Measurements from ENCODE around the gene SULT1B1. TPM values are rescaled to one million over a fixed set of nuclear protein-coding genes. Genes with fewer than 3 reads are reported as not detected.

Gene SULT1B1
- total RNA-seq, 4 donors from 2014 or later: 0.39 to 3.3 (median 1.1) TPM

GRCh38 chr4:69717778-69718177 lies 42.6 kb downstream of the SULT1B1 start:
- H3K27me3 ChIP-seq: no peaks in the 10 kb centered on the region
- H3K4me3 ChIP-seq: no peak overlapping the region
- H3K9me3 ChIP-seq: no peaks in the 10 kb centered on the region
- H3K36me3 ChIP-seq: no peaks in the 10 kb centered on the region
- H3K27ac ChIP-seq: peak overlapping the region; percentile 55 to 80 (median 72)
- peaks cover 0 to 24% (median 3%) of the 10 kb centered on the region in 4 donors for H3K4me1 ChIP-seq
- TF ChIP-seq CTCF (IDR thresholded peaks at IDR 0.05) (no peak), EP300 (IDR thresholded peaks at IDR 0.05) (no peak), POLR2A (IDR thresholded peaks at IDR 0.05) (no peak)
- DNase-seq (ENCODE audit: low spot score in 2 of 2): no peak

- H3K4me1 ChIP-seq: peaks cover 0 to 21% (median 3%) of the 10 kb centered on the region in 4 donors
- no peaks in the 10 kb centered on the region for H3K27me3 ChIP-seq
- no peak overlapping the region for H3K4me3 ChIP-seq
- TF ChIP-seq CTCF (IDR thresholded peaks at IDR 0.05): no peak
- no peak for TF ChIP-seq POLR2A (IDR thresholded peaks at IDR 0.05)
- TF ChIP-seq EP300 (IDR thresholded peaks at IDR 0.05): no peak
- H3K9me3 ChIP-seq: no peaks in the 10 kb centered on the region
- WGBS, 2 donors: 82 to 92% methylated on average over 2 of the region's 2 CpGs
- DNase-seq (ENCODE audit: low spot score in 2 of 2): no peak
- peak overlapping the region in 1 of 4 donors; percentile 80 for H3K27ac ChIP-seq
- H3K36me3 ChIP-seq: no peaks in the 10 kb centered on the region
Measured at GRCh38 chr4:69716654-69717053, 43.8 kb downstream of the SULT1B1 start.

DNA sequence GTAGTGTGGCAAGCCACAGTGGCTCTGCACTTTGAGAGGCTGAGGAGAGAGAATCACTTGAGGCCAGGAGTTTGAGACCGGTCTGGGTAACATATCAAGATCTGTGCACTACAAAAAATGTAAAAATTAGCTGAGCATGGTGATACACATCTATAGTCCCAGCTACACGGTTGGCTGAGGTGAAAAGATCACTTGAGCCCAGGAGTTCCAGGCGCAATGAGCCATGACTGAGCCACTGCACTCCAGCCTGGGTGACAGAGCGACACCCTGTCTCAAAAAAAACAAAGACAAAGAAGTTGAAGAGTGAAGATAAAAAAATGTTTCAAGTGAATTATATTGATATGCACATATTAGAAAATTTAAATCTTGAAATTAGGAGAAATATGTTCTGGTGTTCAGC lies 46.3 kb downstream of the SULT1B1 start:
- no peaks in the 10 kb centered on the region for H3K27me3 ChIP-seq
- no peak for DNase-seq (ENCODE audit: low spot score in 2 of 2)
- 60 to 74% methylated on average over 4 of the region's 4 CpGs for WGBS, 2 donors
- TF ChIP-seq CTCF (IDR thresholded peaks at IDR 0.05): no peak
- no peak for TF ChIP-seq POLR2A (IDR thresholded peaks at IDR 0.05)
- no peak for TF ChIP-seq EP300 (IDR thresholded peaks at IDR 0.05)
- H3K4me1 ChIP-seq: peaks cover 0 to 12% (median 3%) of the 10 kb centered on the region in 4 donors
- no peaks in the 10 kb centered on the region for H3K9me3 ChIP-seq
- no peak overlapping the region for H3K27ac ChIP-seq
- no peak overlapping the region for H3K4me3 ChIP-seq
- no peaks in the 10 kb centered on the region for H3K36me3 ChIP-seq

GRCh38 chr4:69713593-69713992 lies 46.8 kb downstream of the SULT1B1 start:
- TF ChIP-seq CTCF (IDR thresholded peaks at IDR 0.05) (no peak), EP300 (IDR thresholded peaks at IDR 0.05) (peak in 1 of 2 donors; percentile 84), POLR2A (IDR thresholded peaks at IDR 0.05) (no peak)
- peak; percentile 15 to 58 for DNase-seq (ENCODE audit: low spot score in 2 of 2)
- Histone ChIP-seq H3K27ac (no peak overlapping the region), H3K4me1 (peaks cover 0 to 8% (median 3%) of the 10 kb centered on the region in 4 donors), H3K36me3 (no peaks in the 10 kb centered on the region), H3K27me3 (no peaks in the 10 kb centered on the region), H3K4me3 (no peak overlapping the region), H3K9me3 (no peaks in the 10 kb centered on the region)
- WGBS, 2 donors: 90% methylated on average over 2 of the region's 2 CpGs

- no peak overlapping the region for H3K27ac ChIP-seq
- H3K4me3 ChIP-seq: no peak overlapping the region
- no peaks in the 10 kb centered on the region for H3K27me3 ChIP-seq
- no peaks in the 10 kb centered on the region for H3K9me3 ChIP-seq
- no peaks in the 10 kb centered on the region for H3K36me3 ChIP-seq
- WGBS, 2 donors: 89 to 93% methylated on average over 2 of the region's 2 CpGs
- no peak for TF ChIP-seq EP300 (IDR thresholded peaks at IDR 0.05)
- no peak for TF ChIP-seq POLR2A (IDR thresholded peaks at IDR 0.05)
- TF ChIP-seq CTCF (IDR thresholded peaks at IDR 0.05): no peak
- no peaks in the 10 kb centered on the region for H3K4me1 ChIP-seq
- DNase-seq (ENCODE audit: low spot score in 2 of 2): no peak
Measured at GRCh38 chr4:69710580-69710979, 49.8 kb downstream of the SULT1B1 start.

All from tibial nerve (tissue), 4 donors.